ENCODE measurements around the gene SLC25A21.

Gene SLC25A21

GRCh38 chr14:36659010-36659821 is 513.2 kb downstream of the SLC25A21 start:
- peak; percentile 95 for DNase-seq

GRCh38 chr14:36658123-36659009 is 514.0 kb downstream of the SLC25A21 start:
- DNase-seq: peak; percentile 88

GRCh38 chr14:36657399-36658122 is 514.8 kb downstream of the SLC25A21 start:
- DNase-seq: peak; percentile 93

DNA sequence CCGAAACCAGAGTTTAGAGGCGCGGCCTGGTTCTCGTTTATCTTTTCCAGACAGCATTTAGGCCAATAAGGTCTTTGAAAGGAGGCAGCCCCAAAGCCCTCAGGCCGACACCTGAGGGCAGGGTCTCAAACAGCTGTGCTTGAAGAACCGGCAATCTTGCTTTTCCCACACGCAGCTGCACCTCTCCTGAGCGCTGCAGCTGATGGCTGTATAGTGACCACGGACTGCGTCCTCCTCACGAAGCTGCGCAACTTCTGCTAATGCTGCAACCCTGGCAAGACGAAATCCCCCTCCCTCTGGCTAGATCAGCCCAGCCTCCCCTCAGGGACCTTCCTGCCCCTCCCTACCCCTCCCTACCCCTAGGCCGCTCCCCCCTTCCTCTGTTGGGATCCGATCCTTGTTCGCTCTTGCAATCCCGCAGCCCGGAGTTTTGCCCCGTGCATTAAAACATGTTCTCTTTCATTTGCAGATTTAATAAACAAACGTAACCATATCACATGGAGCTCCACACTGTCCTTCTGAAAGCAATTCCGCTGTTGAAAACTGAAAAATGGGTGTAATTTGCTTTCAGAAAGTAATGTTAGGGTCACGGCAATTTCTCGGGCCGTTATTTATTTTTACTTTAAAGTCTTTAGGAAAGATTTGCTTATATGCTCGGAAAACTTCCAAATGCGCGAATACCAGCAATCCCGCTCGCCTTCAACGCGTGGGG is 515.6 kb downstream of the SLC25A21 start:
- peak; percentile 94 for DNase-seq

- peak; percentile 98 for DNase-seq
Observed at GRCh38 chr14:36655963-36656686, 516.3 kb downstream of the SLC25A21 start.

DNA sequence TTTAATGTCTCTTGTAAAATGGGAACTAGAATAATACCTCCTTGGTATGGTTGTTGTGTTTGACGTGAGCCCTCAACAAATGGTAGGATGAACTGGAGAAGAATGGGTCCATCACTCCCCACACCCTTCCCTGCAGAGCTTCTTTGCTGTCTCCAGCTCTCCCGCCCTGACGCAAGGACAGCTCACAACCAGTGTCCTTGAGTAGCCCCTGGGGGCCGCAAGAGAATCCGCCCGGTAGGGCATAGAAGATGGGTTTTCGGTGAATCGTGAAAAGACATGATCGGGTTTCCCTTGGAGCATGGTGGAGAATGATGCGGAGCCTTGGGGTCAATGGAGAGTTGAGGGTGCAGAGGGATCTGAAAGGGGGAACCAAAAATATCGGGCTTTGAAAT is 516.8 kb downstream of the SLC25A21 start:
- DNase-seq: no peak

DNA sequence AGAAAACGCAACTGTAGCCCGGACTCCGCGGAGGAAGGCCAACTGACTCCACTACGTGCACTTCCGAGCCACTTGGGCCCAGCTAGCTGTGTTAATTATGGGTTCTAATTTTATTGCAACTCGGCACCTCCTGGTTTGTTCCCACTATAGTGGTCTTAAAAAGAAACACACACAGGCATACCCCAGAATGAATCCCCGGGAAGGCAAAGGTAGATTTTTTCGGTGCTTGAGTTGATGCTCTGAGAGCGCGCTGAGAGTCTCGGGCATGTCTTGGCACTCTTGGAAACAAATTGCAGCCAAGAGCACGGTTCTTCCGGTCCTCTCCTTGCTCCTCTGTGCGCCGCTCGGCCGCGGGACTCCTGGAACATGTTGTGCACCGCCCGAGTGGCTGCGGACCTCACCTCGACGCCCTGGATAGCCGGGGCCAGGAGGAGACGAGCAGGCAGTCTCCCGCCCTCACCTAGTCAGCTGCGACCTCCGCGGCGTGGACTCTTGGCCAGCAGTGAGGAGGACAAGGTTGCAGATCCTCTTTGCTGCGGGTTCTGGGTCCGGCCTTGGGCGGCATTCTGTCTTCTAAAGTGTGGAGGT is 517.5 kb downstream of the SLC25A21 start:
- DNase-seq: no peak

- DNase-seq: no peak
Observed at GRCh38 chr14:36653962-36654793, 518.2 kb downstream of the SLC25A21 start.

DNA sequence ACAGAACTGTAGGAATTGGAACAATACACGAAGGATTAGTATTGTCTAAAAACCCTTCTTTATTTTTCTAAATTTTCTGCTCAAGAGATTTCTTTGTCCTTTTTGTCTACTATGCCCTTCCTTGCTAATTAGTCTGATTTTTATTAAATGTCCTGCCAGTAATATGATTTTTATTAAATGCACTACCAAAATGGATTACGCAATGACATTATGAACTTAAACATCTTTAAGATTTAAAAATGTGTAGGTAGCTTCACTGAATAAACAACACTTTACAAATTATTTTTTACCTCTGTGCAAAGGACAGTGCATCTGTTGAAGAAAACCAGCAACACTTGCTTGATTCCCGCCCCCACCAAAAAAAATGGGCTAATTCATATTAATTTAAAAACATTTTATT is 519.0 kb downstream of the SLC25A21 start:
- no peak for DNase-seq

DNA sequence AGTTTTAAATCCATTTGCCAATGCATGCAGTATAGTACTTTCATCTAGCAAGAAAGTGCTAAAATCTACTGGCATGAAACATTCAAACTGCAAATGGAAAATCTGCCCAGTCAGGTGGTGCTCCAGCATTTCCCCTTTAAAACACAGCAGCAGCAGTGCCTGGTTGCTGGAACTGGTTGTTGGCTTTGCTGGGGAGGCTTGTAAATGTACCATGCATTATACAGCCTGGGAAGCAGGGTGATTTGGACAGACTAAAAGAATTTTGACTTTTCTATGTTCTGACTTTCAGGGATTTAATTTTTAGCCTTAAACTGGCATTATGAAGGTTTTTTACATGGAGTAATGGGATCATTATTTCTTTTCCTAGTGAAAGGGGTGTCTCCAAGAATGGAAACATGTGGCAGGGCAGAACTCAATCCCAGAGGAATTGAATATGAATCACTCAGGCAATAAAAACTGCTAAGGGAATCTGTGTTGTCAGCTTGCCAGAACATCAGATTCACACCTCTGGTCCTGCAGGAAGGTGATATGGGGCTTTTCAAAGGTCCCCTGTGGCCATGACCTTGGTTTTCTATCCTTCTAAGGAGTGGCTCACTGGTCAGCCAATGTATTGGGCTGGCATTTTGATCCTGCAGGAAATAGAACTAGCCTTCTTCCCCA is 519.7 kb downstream of the SLC25A21 start:
- no peak for DNase-seq

GRCh38 chr14:36649872-36650650 is 522.3 kb downstream of the SLC25A21 start:
- DNase-seq: no peak

- peak; percentile 92 for DNase-seq
Observed at GRCh38 chr14:36647824-36648753, 524.3 kb downstream of the SLC25A21 start.

DNA sequence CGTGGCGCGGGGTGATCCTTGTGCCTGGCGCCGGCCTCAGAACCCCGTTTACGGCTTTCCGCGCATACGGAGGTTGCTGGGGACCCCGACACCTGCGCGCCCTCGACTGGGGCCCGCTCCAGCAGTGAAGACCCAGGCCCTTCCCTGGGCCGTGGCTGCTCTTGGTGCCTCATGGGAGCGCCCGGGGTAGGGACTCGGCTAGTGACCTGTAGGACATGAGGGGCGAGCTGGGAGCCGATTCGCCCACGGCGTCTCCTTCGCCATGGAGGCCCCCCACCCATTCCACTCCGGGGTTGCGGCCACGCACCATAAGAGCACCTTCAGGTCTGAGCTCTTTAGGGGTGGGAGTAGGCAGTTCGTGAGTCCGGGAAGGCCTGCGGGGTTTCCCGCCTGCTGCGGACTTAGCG is 525.0 kb downstream of the SLC25A21 start:
- no peak for DNase-seq

- DNase-seq: no peak
Observed at GRCh38 chr14:36646664-36647416, 525.6 kb downstream of the SLC25A21 start.

DNA sequence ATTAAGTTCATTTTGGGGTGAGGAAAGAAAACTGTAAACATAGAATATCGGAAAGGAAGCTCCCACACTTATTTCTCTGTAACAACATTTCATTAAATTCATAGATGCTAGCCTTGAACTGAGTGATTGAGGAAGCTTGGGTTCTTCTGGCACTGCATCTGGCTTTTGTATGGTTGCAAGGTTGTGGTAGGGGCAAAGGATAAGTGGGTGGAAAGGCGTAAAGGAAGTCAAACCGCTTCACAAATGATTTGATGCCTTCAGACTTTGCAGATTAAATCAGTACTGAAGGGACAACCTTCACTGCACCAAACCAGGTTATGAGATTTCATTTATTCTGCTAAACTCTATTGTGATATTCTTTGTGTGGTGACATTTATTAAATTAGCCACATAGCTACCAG is 538.8 kb downstream of the SLC25A21 start:
- no peak for DNase-seq
